ENCODE data around the gene SUGP2.

- TF ChIP-seq CTCF (IDR thresholded peaks at IDR 0.05; ENCODE audit: borderline replicate concordance, extremely low read depth, low read length, poor library complexity, severe bottlenecking) (no peak), EZH2 (IDR thresholded peaks at IDR 0.05; ENCODE audit: borderline replicate concordance, low read depth, low read length, severe bottlenecking) (no peak)
Measured at GRCh38 chr19:18980432-18981020, 52.8 kb downstream of the SUGP2 start.

Data from DND-41 (cell line).